Heart right ventricle (tissue), 16 donors: Measurements from ENCODE around the gene NFE2. TPM values are rescaled to one million over a fixed set of nuclear protein-coding genes. Genes with fewer than 3 reads are reported as not detected.

Experiments
- ATAC-seq, 8 donors: fragments of 200-7000 bp; cut with Tn5 transposase; one replicate each; pipeline ENCODE4 v1.9.1; 2020; ENCODE audit warnings: mild to moderate bottlenecking in 8 of 8, moderate library complexity in 8 of 8, moderate number of reproducible peaks in 1 of 8
- DNase-seq, 2 donors: peaks; one replicate each; pipeline ENCODE4 v3.0.0-alpha.2; 2020
- H3K27ac ChIP-seq, 10 donors: fragments of 200-600 bp; sonication (generic) in 2 of 10; one replicate each; pipeline versions ENCODE4 v1.5.0 to v1.8.0; 2020 to 2022; ENCODE audit warnings: mild to moderate bottlenecking in 3 of 10
- H3K27me3 ChIP-seq, 7 donors: fragments of 200-600 bp; one replicate each; pipeline ENCODE4 v1.8.0; 2021 to 2022; ENCODE audit warnings: mild to moderate bottlenecking in 2 of 7
- H3K36me3 ChIP-seq, 9 donors: fragments of 200-600 bp; sonication (generic) in 1 of 9; one replicate each; pipeline versions ENCODE4 v1.5.0 to v1.8.0; 2020 to 2022; ENCODE audit warnings: mild to moderate bottlenecking in 2 of 9
- H3K4me1 ChIP-seq, 9 donors: fragments of 200-600 bp; sonication (generic) in 1 of 9; one replicate each; pipeline versions ENCODE4 v1.5.0 to v1.8.0; 2020 to 2022; ENCODE audit warnings: mild to moderate bottlenecking in 4 of 9
- H3K4me3 ChIP-seq, 10 donors: fragments of 200-600 bp; sonication (generic) in 2 of 10; one replicate each; pipeline versions ENCODE4 v1.5.0 to v1.8.0; 2020 to 2022; ENCODE audit warnings: mild to moderate bottlenecking in 7 of 10, moderate library complexity in 2 of 10
- H3K9me3 ChIP-seq, 11 donors: fragments of 200-600 bp in 10 of 11; sonication (generic) in 2 of 11; one replicate each; pipeline versions ENCODE4 v1.5.0 to v1.8.0; 2013 to 2022; ENCODE audit warnings: mild to moderate bottlenecking in 2 of 11, control low read depth in 1 of 11, moderate library complexity in 1 of 11
- WGBS, 2 donors: extraction: QIAGEN DNeasy Blood & Tissue Kit; methylation state at CpG; one replicate each; pipeline ENCODE4 v1.1.7; 2013; ENCODE audit warnings: inconsistent platforms in 1 of 2; 5-methylcytosine and 5-hydroxymethylcytosine counted together
- intact Hi-C, 10 donors: fragments of 100-400 bp; cut with DNase I; formaldehyde crosslinking; loops; one replicate each; pipeline versions ENCODE4 v1.11.1 to v1.14.2; 2022
- polyA plus RNA-seq, 2 donors: library from polyadenylated mRNA; stranded (reverse); fragments of 200-250 nt; gene quantifications; one replicate each; pipeline ENCODE4 v1.2.3, GENCODE V29; 2013
- total RNA-seq, 10 donors: library from RNA; stranded (reverse); fragmentation: NEBNext Ultra II Directional in 3 of 10; extraction: Animal tissue kit (Norgen Biotek cat#: 25700) in 3 of 10; gene quantifications; one replicate each; pipeline versions ENCODE4 v1.2.1 to v1.2.4, GENCODE V29; 2021 to 2023
- TF ChIP-seq, protein P1 (sequence below), 9 donors: fragments of 200-600 bp; sonication (generic) in 2 of 9; IDR thresholded peaks; one replicate each; pipeline versions ENCODE4 v1.5.0 to v1.8.0; 2021 to 2022; ENCODE audit warnings: antibody characterized with exemption in 9 of 9, mild to moderate bottlenecking in 5 of 9, moderate library complexity in 1 of 9
- donor health status: Arrhythmogenic right ventricular cardiomyopathy.
- donor health status: ischemic (EF 13 %, LVEDD 7.1; RV severe dilation, severe dysfunction).
- donor health status: healthy with polysubstance abuse.
- donor health status: DM: no; HTN: yes; CAD: no.
- donor health status: DM: no; HTN: no; CAD: no.
- donor health status: ischemic (EF 25% LVEDD 6.9; RV normal size, moderate dysfunction).
- donor health status: ischemic (EF 25% LVEDD 5.7; RV mildly dilated, moderate dysfunction).
- donor health status: healthy.
- donor health status: DM: yes; HTN: yes; CAD: no.
- donor health status: Ischemic cardiomyopathy.
- donor health status: ischemic (EF 35%, LVEDD 5.7; RV mildly dilated, moderate dysfunction).
- donor health status: nonischemic (EF 11% LVEDD 7.7; RV severe dilation, severe dysfunction).
- donor health status: DM: yes; HTN: yes; CAD: no.
- donor health status: PGD.
- donor health status: ischemic (EF 29% LVEDD 5.4; RV normal size, mild dysfunction).
- donor health status: nonischemic (EF 23%, LVEDD 6.1; RV moderate dilation, normal function).

The NFE2 gene
- total and polyA plus RNA-seq, 12 donors, result 0.17 to 1.4 (median 0.50) TPM; not detected in 2

DNA sequence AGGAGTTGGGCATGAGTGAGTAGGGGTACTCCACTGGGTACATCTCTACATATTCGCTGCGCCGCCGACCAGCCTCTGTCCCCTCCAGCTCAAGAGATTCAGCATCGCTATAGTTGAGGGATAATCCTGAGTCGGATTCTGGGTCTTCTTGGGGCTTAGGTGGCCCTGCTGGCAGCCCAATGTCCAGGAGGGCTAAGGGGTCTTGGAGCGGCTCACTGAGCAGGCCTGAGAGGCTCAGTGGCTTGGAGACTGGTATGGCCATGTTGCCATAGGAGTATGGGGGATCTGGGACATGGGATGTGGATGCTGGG, 7.9 kb downstream of the NFE2 start:
- Histone ChIP-seq H3K27ac (no peak overlapping the region), H3K36me3 (peaks cover 0 to 29% (median 9%) of the 10 kb centered on the region in 9 donors), H3K4me3 (no peak overlapping the region), H3K27me3 (no peaks in the 10 kb centered on the region), H3K4me1 (peaks cover 0 to 21% (median 0%) of the 10 kb centered on the region in 9 donors), H3K9me3 (no peaks in the 10 kb centered on the region)
- no peak for ATAC-seq
- TF ChIP-seq, protein P1, sequence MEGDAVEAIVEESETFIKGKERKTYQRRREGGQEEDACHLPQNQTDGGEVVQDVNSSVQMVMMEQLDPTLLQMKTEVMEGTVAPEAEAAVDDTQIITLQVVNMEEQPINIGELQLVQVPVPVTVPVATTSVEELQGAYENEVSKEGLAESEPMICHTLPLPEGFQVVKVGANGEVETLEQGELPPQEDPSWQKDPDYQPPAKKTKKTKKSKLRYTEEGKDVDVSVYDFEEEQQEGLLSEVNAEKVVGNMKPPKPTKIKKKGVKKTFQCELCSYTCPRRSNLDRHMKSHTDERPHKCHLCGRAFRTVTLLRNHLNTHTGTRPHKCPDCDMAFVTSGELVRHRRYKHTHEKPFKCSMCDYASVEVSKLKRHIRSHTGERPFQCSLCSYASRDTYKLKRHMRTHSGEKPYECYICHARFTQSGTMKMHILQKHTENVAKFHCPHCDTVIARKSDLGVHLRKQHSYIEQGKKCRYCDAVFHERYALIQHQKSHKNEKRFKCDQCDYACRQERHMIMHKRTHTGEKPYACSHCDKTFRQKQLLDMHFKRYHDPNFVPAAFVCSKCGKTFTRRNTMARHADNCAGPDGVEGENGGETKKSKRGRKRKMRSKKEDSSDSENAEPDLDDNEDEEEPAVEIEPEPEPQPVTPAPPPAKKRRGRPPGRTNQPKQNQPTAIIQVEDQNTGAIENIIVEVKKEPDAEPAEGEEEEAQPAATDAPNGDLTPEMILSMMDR (IDR thresholded peaks at IDR 0.05), result no peak
- intact Hi-C loops, result loop anchor here in 7 of 10 donors (5.0 to 10.0 kb wide), 4 partner anchors 34 to 72 kb away; partner anchors contain the start of genes GPR84 (in 7 of the 7) and COPZ1 (in 1 of the 7)
- DNase-seq, result no peak
- WGBS, 2 donors, result 97 to 99% methylated on average over 7 of the region's 7 CpGs

DNA sequence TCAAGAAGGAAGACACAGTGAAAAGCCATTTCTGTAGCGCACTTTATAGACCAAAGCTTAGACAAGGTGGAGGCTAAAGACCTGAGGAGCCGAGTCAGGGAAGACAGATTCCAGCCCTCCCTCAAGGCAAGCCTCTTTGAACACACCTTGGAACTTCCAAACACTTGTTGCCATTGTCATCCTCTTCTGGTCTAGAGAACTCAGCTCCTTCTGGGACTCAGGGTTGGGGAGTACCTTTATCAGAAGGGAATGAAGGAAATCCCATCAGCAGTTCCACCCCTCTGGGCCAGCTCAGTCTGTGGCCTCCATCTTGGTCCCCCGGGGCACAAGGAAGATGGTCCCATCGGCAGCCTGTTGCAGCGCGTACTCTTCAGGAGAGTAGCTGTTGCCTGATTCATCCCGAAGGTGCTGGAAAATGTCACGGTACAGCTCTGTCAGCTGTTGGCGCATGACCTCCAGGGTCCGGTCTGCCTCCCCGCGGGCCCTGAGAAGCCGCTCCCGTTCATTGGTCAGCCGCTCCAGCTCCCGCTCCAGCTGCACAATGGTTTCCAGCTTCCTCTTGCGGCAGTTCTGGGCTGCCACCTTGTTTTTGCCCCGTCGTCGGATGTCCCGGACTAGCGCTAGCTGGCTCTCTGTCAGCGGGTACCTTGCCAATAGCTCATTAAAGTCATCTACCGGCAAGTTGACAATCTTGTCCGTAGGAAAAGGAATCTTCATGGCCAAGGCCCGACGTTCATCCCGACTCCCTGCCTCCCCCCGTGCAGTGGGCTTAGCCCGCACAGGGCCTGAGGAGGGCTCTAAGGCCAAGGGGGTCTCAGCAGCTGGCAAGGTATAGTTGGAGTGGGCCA, 8.5 kb downstream of the NFE2 start:
- intact Hi-C loops, result loop anchor here in 7 of 10 donors (5.0 to 10.0 kb wide), 4 partner anchors 35 to 72 kb away; partner anchors contain the start of genes GPR84 (in 7 of the 7) and COPZ1 (in 1 of the 7)

DNA sequence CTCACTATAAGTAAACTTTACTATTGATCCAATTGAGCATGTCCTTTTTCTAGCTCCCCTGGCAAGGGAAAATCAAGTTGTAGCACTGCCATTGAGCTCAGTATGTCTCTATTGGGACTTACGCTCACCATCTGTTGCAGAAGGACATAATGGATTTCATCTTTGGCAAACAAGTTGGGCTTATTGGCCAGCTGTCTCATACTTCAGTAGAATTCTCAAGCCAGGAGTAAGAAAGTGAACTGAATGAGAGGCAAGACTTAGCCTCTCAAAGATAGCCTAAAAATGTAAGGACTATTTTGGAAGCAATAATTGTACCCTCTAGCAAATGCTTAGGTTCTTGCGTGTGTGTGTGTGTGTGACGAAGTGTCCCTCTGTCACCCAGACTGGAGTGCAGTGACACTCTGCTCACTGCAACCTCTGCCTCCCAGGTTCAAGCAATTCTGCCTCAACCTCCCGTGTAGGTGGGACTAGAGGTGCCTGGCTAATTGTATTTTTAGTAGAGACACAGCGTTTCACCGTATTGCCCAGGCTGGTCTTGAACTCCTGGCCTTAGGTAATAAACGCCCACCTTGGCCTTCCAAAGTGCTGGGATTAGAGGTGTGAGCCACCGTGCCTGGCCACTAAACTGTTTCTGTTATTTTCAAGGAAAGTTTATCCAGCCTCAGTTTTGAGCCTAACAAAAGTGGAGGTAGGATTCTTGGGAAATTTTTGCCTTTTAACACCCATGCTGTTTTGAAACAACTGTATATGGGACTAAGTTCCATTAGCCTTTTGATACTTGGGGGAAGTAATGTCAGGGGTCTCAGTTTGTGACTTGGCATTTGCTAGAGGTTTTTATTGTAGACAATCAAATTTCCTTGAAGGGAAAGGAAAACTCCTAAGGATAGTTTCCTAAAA, 13.3 kb downstream of the NFE2 start:
- H3K27ac ChIP-seq, result peak overlapping the region in 1 of 10 donors; percentile 6
- TF ChIP-seq, protein P1 (IDR thresholded peaks at IDR 0.05), result no peak
- H3K27me3 ChIP-seq, result no peaks in the 10 kb centered on the region
- WGBS, 2 donors, result 68 to 70% methylated on average over 8 of the region's 8 CpGs
- H3K4me3 ChIP-seq, result no peak overlapping the region
- H3K9me3 ChIP-seq, result no peaks in the 10 kb centered on the region
- ATAC-seq (peak in 2 of 8 donors; percentile 2 to 5), DNase-seq (no peak)
- peaks cover 17 to 67% (median 44%) of the 10 kb centered on the region in 9 donors for H3K4me1 ChIP-seq
- intact Hi-C loops, result loop anchor here in 2 of 10 donors (5.0 to 10.0 kb wide), 3 partner anchors 35 to 77 kb away; partner anchors contain the start of gene GPR84 (in 1 of the 2)
- H3K36me3 ChIP-seq, result peaks cover 0 to 80% (median 48%) of the 10 kb centered on the region in 9 donors

More for the DNA sequence above, 8.5 kb downstream of the NFE2 start:
- TF ChIP-seq, protein P1 (IDR thresholded peaks at IDR 0.05), result no peak
- WGBS, 2 donors, result 77 to 86% methylated on average over 30 of the region's 30 CpGs
- peaks cover 0 to 26% (median 2%) of the 10 kb centered on the region in 9 donors for H3K4me1 ChIP-seq
- H3K4me3 ChIP-seq, result no peak overlapping the region
- no peaks in the 10 kb centered on the region for H3K27me3 ChIP-seq
- no peak overlapping the region for H3K27ac ChIP-seq
- H3K36me3 ChIP-seq, result peaks cover 0 to 35% (median 14%) of the 10 kb centered on the region in 9 donors
- peak in 2 of 8 donors; percentile 14 to 35 for ATAC-seq
- H3K9me3 ChIP-seq, result no peaks in the 10 kb centered on the region
- DNase-seq, result no peak
